Stimulated activated naive B cell treated with anti-CD40 and anti-IgM and Interleukin-4, amounts not matched to agents 10 μg/mL and 1 μg/mL and 100 μg/mL, for 72 hours (primary cell): ENCODE results near the gene CRK.

Experiments
- ATAC-seq, 2 donors: fragments of 150-1000 bp; cut with Tn5 transposase; replicated peaks; 2 replicates each; pipeline ENCODE4 v1.10.0; 2021; ENCODE audit warnings: moderate library complexity in 1 of 2
- DNase-seq: peaks from one replicate; pipeline ENCODE4 v3.0.0; 2021
- H3K27ac Mint-ChIP-seq: one replicate; pipeline ENCODE4 v1.8.0; 2022; ENCODE audit warnings: mild to moderate bottlenecking, mixed read lengths
- H3K27me3 Mint-ChIP-seq, 2 donors: one replicate each; pipeline ENCODE4 v1.8.0; 2022; ENCODE audit warnings: mixed read lengths in 2 of 2
- H3K36me3 Mint-ChIP-seq, 2 donors: one replicate each; pipeline ENCODE4 v1.8.0; 2022; ENCODE audit warnings: mixed read lengths in 2 of 2, mild to moderate bottlenecking in 1 of 2
- H3K4me1 Mint-ChIP-seq, 2 donors: one replicate each; pipeline ENCODE4 v1.8.0; 2022; ENCODE audit warnings: mixed read lengths in 2 of 2, mild to moderate bottlenecking in 1 of 2
- H3K4me3 Mint-ChIP-seq, 2 donors: one replicate each; pipeline ENCODE4 v1.8.0; 2022; ENCODE audit warnings: mild to moderate bottlenecking in 2 of 2, mixed read lengths in 2 of 2, moderate library complexity in 1 of 2
- H3K9me3 Mint-ChIP-seq, 2 donors: one replicate each; pipeline ENCODE4 v1.8.0; 2022; ENCODE audit warnings: mixed read lengths in 2 of 2, mild to moderate bottlenecking in 1 of 2

Gene CRK

DNA sequence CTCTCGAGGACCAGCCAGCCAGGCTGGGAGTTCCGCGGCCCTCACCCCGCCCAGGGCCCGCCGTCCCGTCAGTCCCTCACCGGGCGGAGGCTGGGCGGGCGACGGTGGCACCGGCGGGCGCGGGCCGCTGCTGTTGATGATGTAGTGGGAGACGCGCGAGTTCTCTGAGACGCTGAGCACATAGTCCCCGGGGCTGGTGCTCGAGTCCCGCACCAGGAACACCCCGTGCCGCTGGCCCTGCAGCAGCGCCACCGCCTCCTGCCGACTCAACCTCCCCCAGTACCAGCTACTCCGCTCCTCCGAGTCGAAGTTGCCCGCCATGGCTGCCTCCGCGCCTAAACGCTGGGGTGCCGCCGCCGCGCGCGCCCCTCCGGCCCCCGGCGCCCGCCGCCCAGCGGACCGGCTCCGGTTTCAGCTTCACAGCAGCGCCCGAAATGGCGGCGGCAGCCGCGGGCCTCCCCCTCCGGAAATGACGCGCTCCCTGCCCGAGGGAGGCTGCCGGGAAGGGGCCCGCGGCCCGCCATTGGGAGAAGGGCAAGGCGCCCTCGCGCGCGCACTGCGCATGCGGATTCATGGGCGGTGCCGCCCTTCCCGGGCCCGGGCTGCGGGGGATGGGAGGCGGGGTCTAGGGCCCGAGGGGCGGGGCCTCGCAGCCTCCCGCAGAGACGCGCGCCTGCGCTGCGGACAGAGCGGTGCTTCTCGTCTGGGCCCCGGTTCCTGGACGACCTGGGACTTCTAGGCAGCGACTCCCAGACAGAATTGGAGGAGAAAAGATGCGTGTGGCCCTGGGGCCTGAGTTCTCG, at the start of gene CRK:
CRK (minus strand) TSS at position 436 of the 803 bp plus-strand sequence; CDS start at position 321, 115 bp downstream.
- peak within 1 kb of the TSS; percentile 85 to 88 for H3K4me3 Mint-ChIP-seq
- H3K9me3 Mint-ChIP-seq: no peaks in the 10 kb centered on the region
- no peaks in the 10 kb centered on the region for H3K27me3 Mint-ChIP-seq
- peaks cover 25 to 62% of the 10 kb centered on the region in 2 donors for H3K4me1 Mint-ChIP-seq
- peak; percentile 97 for DNase-seq
- peak; percentile 90 to 94 for ATAC-seq
- H3K27ac Mint-ChIP-seq: peak within 1 kb of the TSS; percentile 89
- H3K36me3 Mint-ChIP-seq: peaks cover 7 to 25% of the 10 kb centered on the region in 2 donors

DNA sequence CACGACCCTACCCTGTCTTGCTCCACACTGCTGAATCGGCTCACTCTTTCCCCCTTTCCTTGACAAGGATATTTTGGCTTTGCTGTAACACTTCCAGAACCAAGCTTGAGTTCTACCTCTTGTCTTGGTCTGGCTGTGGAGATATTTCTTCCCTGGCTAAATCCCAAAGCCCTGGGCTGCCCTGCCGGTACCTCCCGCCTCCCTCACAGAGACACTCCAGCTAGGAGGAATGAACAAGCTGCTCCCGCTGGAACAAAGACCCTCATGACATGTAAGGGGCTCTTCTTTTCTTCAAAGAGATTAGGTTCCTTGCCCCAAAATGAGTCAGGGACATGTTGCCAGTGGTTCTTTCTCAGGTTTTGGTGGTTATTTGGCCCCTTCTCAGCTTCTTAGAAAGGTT, 49.6 kb upstream of the CRK start:
- Mint-ChIP-seq H3K27ac (no peak overlapping the region), H3K27me3 (no peaks in the 10 kb centered on the region), H3K9me3 (no peaks in the 10 kb centered on the region), H3K4me3 (no peak overlapping the region), H3K4me1 (peaks cover 0 to 3% of the 10 kb centered on the region in 2 donors), H3K36me3 (peaks cover 22 to 40% of the 10 kb centered on the region in 2 donors)
- ATAC-seq (no peak), DNase-seq (no peak)

DNA sequence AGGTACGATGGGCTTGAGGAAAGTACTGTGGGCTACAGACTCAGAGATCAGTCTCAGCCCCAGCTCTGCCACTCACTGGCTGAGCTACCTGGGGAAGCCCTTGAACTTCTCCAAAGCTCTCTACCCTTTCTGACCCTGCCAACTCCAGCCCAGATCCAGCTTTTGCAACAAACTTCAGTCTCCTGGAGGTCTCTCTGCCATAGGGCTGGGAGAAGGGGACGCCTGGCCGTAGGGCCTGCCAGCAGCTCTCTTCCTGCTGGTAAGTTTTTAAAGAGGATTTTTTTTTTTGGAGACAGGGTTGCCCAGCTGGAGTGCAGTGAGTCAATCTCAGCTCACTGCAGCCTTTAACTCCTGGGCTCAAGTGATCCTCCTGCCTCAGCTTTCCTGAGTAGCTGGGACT, 48.8 kb upstream of the CRK start:
- Mint-ChIP-seq H3K27ac (no peak overlapping the region), H3K36me3 (peaks cover 22 to 41% of the 10 kb centered on the region in 2 donors), H3K9me3 (no peaks in the 10 kb centered on the region), H3K27me3 (no peaks in the 10 kb centered on the region), H3K4me1 (peaks cover 0 to 3% of the 10 kb centered on the region in 2 donors), H3K4me3 (no peak overlapping the region)
- no peak for DNase-seq
- ATAC-seq: no peak

DNA sequence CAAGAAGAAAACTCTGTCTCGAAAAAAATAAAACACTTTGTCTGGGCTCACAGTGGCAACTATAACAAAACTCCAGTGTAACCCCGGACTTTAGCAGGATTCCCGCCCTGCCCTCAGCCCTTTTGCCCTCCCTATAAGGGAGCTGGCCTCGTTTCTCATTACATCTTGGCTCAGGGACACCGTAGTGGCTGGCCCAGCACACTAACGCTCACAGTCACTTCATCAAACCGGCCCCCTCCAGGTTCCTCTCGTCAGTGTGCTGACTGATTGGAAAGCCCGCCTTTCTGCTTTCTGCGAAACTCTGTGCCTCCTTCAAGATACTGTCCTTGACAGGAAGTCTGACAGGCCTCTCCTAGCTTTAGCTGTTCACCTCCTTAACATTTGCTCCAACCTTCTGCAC, 47.7 kb upstream of the CRK start:
- no peak for ATAC-seq
- Mint-ChIP-seq H3K9me3 (no peaks in the 10 kb centered on the region), H3K4me1 (no peaks in the 10 kb centered on the region), H3K4me3 (no peak overlapping the region), H3K36me3 (peaks cover 18 to 34% of the 10 kb centered on the region in 2 donors), H3K27ac (peak overlapping the region; percentile 75), H3K27me3 (no peaks in the 10 kb centered on the region)
- no peak for DNase-seq

DNA sequence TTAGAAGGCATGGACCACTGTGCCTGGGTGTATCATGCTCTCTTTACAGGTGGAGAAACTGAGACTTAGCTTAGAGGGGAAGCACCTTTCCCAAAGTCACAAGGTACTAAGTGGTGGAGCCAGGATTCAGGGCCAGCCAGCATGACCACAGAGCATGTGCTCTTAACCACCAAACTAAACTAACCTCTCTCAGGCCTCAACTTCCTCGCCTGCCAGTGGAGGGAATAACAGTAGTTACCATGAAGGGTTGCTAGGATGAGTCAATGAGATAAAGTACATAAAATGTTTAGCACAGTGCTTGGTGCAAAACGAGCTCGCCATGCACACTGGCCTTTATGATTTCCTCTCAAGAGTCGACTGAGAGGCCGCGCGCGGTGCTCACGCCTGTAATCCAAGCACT, 42.8 kb upstream of the CRK start:
- Mint-ChIP-seq H3K9me3 (no peaks in the 10 kb centered on the region), H3K4me3 (no peak overlapping the region), H3K27ac (no peak overlapping the region), H3K36me3 (peaks cover 11 to 15% of the 10 kb centered on the region in 2 donors), H3K4me1 (peaks cover 2 to 3% of the 10 kb centered on the region in 2 donors), H3K27me3 (no peaks in the 10 kb centered on the region)
- no peak for DNase-seq
- peak in 1 of 2 donors; percentile 56 for ATAC-seq

DNA sequence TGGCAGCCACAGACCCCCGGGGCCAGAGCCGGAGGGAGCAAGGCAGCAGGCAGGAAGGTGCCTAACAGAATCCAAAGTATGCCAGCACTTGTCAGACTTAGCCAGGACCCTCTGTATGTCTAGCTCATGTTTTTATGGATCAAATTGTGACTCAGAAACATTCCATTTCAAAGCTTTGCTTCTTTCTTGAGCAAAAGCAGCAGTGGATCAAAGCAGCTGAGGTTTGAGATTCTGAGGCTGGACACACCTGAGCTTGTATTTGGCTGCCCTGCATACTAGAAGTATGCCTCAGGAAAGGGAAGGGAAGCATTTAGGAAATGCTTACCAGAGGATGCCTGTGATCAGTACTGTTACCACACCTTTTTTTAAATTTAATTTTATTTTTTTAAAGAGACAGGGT, 42.2 kb upstream of the CRK start:
- ATAC-seq: no peak

DNA sequence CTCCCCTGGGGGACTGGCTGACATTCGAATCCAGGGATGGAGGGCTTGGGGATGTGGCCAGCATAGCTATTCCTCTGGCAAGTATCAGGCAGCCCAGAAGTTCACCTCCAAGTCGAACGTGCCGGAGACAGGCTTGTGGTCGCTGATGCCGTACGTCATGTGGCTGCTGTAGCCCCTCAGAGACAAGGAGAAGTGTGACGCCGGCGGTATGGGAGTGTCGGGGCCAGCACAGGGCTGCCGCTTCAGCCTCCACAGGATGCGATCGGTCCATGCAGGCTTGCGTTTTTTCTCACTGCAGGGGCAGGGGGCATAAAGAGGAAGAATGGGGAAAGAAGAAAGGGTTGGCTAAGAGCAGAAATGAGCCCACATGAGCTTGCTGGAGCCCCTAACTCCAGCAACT, 41.8 kb upstream of the CRK start:
- Mint-ChIP-seq H3K4me3 (no peak overlapping the region), H3K27me3 (no peaks in the 10 kb centered on the region), H3K9me3 (no peaks in the 10 kb centered on the region), H3K4me1 (peaks cover 7 to 14% of the 10 kb centered on the region in 2 donors), H3K27ac (no peak overlapping the region), H3K36me3 (peaks cover 11 to 14% of the 10 kb centered on the region in 2 donors)
- no peak for DNase-seq
- ATAC-seq: no peak

More for the DNA sequence above, 42.2 kb upstream of the CRK start:
- H3K4me3 Mint-ChIP-seq: no peak overlapping the region
- no peak overlapping the region for H3K27ac Mint-ChIP-seq
- H3K27me3 Mint-ChIP-seq: no peaks in the 10 kb centered on the region
- H3K36me3 Mint-ChIP-seq: peaks cover 11 to 14% of the 10 kb centered on the region in 2 donors
- no peak for DNase-seq
- no peaks in the 10 kb centered on the region for H3K9me3 Mint-ChIP-seq
- peaks cover 4 to 10% of the 10 kb centered on the region in 2 donors for H3K4me1 Mint-ChIP-seq

DNA sequence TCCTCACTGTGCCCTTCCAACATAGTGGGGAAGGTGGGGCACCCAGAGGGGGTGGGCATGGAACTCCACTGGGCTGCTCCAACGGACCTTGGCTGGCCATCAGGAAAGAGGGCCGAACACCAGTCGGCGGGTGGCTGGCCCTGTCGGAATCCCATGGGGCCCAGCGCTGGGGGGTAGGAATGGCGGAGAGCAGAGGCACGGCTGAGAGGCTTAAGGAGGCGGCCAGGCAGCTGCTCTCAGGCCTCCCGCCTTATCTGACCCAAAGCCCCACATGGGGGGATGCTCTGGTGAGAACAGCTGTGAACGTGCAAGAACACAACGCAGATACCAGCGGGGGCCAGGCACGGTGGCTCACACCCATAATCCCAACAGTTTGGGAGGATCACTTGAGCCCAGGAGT, 40.8 kb upstream of the CRK start:
- no peaks in the 10 kb centered on the region for H3K27me3 Mint-ChIP-seq
- H3K4me1 Mint-ChIP-seq: peaks cover 16 to 23% of the 10 kb centered on the region in 2 donors
- H3K4me3 Mint-ChIP-seq: no peak overlapping the region
- H3K27ac Mint-ChIP-seq: no peak overlapping the region
- no peak for ATAC-seq
- DNase-seq: no peak
- peaks cover 11 to 15% of the 10 kb centered on the region in 2 donors for H3K36me3 Mint-ChIP-seq
- H3K9me3 Mint-ChIP-seq: no peaks in the 10 kb centered on the region

DNA sequence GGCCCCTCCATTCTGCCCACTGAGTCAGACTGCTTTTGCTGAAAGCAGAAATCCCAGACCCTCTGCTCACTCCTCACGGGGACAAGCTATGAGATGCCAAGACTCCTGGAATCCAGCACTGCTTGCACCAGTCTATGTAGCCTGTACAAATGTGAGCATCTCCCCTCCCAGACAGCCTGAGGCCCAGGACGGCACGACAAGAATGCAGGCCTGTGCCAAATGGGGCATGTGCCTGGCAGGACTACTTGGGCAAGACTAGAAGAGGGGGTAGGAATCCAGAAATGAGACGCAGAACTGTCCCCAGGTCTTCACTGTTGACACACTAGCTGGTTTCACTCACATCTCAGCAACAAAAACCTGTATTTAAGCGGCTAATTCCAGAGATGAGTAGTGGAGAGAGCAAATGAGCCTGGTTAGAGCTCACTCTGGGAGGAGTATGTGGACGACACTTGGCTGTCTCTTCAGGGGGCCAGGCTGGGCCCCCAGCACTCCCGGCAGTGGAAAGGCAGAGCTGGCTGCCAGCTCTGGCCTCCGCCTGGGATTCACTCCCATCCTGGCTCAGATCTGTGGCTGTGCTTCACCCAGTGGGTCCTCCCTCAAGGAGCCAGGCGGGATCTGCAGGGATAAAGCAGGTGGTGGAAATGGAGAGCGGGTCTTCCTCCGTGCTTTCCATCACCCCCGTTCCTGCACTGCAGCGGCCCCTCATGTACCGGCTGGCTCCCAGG, 39.4 kb upstream of the CRK start:
- Mint-ChIP-seq H3K4me1 (peaks cover 22 to 32% of the 10 kb centered on the region in 2 donors), H3K27me3 (no peaks in the 10 kb centered on the region), H3K36me3 (peaks cover 11 to 17% of the 10 kb centered on the region in 2 donors), H3K9me3 (no peaks in the 10 kb centered on the region), H3K27ac (no peak overlapping the region), H3K4me3 (no peak overlapping the region)
- ATAC-seq (no peak), DNase-seq (no peak)

DNA sequence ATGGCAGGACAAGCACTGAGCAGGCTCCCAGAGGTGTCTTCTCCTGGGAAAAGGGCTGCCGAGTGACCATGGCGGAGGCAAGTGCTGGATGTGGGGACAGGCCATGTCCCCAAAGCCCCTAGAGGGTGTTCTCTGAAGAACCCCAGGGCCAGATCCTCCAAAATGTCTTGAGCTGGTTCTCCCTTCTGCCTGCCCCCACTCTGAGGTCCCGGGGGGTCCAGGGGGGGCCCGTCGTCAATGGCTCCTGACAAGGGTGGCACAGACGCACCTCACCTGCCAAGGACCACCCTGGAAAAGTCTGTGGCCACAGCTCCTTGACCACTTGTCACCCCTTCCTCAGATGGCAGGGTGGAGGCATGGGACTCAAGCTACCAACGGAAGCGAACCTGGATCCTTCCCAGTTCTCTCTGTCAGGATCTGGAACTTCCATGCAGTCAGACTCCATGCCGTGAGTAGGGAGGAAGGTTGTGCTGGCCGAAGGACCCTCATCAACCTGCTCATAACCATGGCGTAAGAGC, 38.8 kb upstream of the CRK start:
- no peak for DNase-seq
- Mint-ChIP-seq H3K27ac (no peak overlapping the region), H3K4me1 (peaks cover 24 to 36% of the 10 kb centered on the region in 2 donors), H3K36me3 (peaks cover 11 to 13% of the 10 kb centered on the region in 2 donors), H3K4me3 (no peak overlapping the region), H3K27me3 (no peaks in the 10 kb centered on the region), H3K9me3 (no peaks in the 10 kb centered on the region)
- ATAC-seq: no peak

DNA sequence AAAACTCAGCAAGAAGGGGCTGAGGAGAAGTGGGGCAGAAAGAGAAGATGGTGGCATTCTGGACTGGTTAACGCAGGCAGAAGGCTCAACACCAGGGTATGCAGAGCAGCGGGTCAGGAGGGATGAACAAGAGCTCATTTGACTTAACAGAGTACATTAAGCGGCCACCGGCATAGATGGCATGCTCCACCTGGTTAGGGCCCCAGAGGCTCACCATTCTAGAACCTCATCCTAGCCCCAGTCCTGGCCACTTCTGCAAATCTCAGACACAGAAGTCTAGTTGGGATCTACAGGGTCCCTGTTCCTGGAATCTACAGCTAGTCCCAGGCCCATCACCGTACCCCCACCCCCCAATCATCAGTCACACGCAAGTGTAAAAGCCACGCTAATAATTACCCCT, 38.2 kb upstream of the CRK start:
- no peaks in the 10 kb centered on the region for H3K9me3 Mint-ChIP-seq
- DNase-seq (no peak), ATAC-seq (no peak)
- H3K4me3 Mint-ChIP-seq: no peak overlapping the region
- H3K27ac Mint-ChIP-seq: no peak overlapping the region
- H3K27me3 Mint-ChIP-seq: no peaks in the 10 kb centered on the region
- peaks cover 24 to 40% of the 10 kb centered on the region in 2 donors for H3K4me1 Mint-ChIP-seq
- H3K36me3 Mint-ChIP-seq: peaks cover 11 to 13% of the 10 kb centered on the region in 2 donors

DNA sequence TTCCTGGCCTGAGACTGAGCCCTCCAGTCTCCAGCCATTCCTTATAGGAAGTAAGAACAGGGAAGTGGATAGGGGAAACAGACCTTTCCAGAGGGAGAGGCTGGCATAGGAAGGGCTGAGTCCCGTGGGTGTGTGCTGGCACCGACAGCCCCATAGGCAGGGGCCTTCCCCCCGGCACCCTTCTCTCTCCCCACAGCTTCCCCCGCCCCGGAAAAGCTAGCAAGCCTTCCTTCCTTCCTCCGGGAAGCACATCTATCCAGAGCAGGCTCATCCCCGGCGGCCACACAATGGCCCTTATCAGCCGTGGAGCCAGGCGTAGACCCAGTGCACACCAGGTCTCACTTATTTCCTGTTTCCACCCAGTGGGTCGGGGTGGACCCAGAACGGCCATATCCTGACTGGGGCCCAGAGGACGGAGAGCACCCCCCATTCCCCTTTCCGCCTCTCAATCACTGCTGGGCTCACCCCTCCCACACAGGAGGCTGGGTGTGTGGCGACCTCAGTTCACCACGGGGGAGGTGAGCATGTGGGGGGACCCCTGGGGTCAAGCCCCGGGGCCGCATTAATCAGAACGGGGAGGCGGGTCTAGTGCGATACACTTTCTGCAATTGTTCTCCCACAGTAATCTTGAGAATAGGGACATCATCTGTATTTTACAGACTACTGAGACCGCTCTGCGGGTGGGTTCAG, 37.4 kb upstream of the CRK start:
- peaks cover 13% of the 10 kb centered on the region in 2 donors for H3K36me3 Mint-ChIP-seq
- no peaks in the 10 kb centered on the region for H3K9me3 Mint-ChIP-seq
- ATAC-seq: no peak
- no peaks in the 10 kb centered on the region for H3K27me3 Mint-ChIP-seq
- H3K4me1 Mint-ChIP-seq: peaks cover 24 to 47% of the 10 kb centered on the region in 2 donors
- peak overlapping the region; percentile 20 for H3K27ac Mint-ChIP-seq
- no peak for DNase-seq
- peak overlapping the region; percentile 33 to 90 for H3K4me3 Mint-ChIP-seq

DNA sequence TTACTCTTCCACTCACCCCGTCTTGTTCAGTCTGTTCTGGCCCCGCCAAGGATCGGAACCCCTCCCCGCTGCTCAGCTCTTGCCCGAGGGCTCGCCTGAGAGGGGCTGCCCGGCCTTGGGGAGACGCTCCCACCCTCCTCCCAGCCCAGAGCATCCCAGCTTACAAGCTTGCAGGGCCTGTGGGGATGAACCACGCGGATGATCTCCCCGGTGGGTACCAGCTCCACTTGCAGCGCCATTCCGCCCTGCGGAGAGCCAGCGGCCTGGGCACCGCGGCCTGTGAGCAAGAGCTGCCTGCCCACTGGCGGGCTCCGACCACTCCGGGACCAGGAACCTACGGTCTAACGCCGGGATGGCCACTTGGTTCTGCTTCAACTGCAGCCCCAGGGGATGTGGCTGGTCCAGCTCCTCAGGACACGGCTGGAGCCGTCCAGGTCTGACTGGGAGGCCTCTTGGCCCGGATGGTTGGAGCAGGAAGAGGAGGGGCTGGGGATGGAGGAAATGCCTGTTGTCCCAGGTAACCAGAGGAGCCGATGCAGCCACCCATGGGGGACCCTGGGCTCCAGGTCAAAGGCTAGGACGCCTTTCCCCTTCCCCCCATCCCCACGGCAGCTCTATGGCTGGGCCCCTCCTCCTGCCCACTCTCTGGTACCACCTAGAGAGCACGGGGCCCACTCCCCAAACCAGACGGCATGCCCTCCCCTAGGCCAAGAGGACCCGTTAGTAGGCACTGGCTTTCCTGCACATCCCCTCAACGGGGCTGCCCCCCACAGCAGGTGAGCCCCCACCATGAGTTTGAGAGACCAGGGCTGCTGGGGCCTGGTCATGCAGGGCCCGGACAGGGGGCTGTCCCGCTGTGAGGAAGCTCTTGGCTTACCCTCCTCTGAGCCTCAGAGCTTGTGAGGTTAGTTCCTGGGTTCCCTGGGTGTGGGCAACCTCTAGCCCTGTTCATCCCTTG, 36.5 kb upstream of the CRK start, which contains the start of gene MYO1C:
MYO1C (minus strand) TSS at position 438 of the 958 bp plus-strand sequence; CDS start at position 239, 199 bp downstream.
- Mint-ChIP-seq H3K27ac (peak within 1 kb of the TSS; percentile 94), H3K27me3 (no peaks in the 10 kb centered on the region), H3K4me3 (peak within 1 kb of the TSS; percentile 90 to 96), H3K36me3 (peaks cover 13% of the 10 kb centered on the region in 2 donors), H3K9me3 (no peaks in the 10 kb centered on the region), H3K4me1 (peaks cover 30 to 54% of the 10 kb centered on the region in 2 donors)
- ATAC-seq (no peak), DNase-seq (no peak)
